ENCODE data around the gene PAX5. TPM values are rescaled to one million over a fixed set of nuclear protein-coding genes. Genes with fewer than 3 reads are reported as not detected.

PAX5 gene
- total and polyA plus RNA-seq, 2 of the 13 experiments (the other 11 are each of a cell fraction or from before 2014, with no cell fraction given) = not detected

DNA sequence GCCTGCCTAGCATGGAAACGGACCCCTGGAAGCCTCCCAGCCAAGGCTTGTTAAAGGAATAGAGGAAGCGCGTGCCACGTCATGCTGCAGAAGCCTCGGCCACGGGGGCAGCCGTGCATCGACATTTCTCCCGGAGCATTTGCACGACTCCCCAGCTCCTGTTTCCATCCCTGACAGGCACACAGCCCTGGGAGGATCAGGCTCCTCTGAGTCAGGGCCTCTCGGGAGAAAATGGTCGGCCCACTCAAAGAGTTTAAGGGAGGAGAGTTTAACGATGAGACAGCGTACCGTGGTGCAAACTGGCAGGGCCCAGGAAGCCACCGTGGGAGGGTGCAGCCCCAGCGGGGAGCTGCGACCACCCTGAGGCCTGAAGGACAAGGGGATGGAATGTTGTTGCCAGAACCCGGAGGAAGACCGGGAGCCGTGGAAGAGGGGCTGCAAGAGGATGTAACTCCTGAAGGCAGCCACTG lies 213.6 kb downstream of the PAX5 start:
- POLR2A ChIA-PET = no interaction called here

More for the DNA sequence above, 213.6 kb downstream of the PAX5 start:
- TF ChIP-seq HMGXB3 (CRISPR knock-in tag; IDR thresholded peaks at IDR 0.05; ENCODE audit: borderline replicate concordance) (no peak), EZH2 (conservative IDR thresholded peaks at IDR 0.05; ENCODE audit: low read depth, low read length) (no peak), AHDC1 (CRISPR knock-in tag; IDR thresholded peaks at IDR 0.05; ENCODE audit: borderline replicate concordance) (no peak), KLF13 (CRISPR knock-in tag; IDR thresholded peaks at IDR 0.05) (no peak), ETV6 (CRISPR knock-in tag; conservative IDR thresholded peaks at IDR 0.05) (no peak), POLR2AphosphoS2 (IDR thresholded peaks at IDR 0.05; ENCODE audit: low read depth, low read length) (no peak), ZNF33A (CRISPR knock-in tag; IDR thresholded peaks at IDR 0.05; ENCODE audit: borderline replicate concordance) (no peak)
- TF ChIP-seq, protein P1, sequence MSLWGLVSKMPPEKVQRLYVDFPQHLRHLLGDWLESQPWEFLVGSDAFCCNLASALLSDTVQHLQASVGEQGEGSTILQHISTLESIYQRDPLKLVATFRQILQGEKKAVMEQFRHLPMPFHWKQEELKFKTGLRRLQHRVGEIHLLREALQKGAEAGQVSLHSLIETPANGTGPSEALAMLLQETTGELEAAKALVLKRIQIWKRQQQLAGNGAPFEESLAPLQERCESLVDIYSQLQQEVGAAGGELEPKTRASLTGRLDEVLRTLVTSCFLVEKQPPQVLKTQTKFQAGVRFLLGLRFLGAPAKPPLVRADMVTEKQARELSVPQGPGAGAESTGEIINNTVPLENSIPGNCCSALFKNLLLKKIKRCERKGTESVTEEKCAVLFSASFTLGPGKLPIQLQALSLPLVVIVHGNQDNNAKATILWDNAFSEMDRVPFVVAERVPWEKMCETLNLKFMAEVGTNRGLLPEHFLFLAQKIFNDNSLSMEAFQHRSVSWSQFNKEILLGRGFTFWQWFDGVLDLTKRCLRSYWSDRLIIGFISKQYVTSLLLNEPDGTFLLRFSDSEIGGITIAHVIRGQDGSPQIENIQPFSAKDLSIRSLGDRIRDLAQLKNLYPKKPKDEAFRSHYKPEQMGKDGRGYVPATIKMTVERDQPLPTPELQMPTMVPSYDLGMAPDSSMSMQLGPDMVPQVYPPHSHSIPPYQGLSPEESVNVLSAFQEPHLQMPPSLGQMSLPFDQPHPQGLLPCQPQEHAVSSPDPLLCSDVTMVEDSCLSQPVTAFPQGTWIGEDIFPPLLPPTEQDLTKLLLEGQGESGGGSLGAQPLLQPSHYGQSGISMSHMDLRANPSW (CRISPR knock-in tag; IDR thresholded peaks at IDR 0.05; ENCODE audit: borderline replicate concordance) = no peak
- Histone ChIP-seq H3K4me2 (ENCODE audit: low read depth, low read length) (no peak overlapping the region), H3K9me3 (ENCODE audit: low read length) (no peaks in the 10 kb centered on the region), H3K4me1 (ENCODE audit: insufficient read depth, low read length) (0 out of 2 replicates have a peak, but pooled peaks cover 5% of the 10 kb centered on the region), H3K27me3 (ENCODE audit: control insufficient read depth in 1 of 2, insufficient read depth in 2 of 2, low read length in 2 of 2) (peaks cover 3 to 19% of the 10 kb centered on the region in 2 experiments; a peak in 1 of 5 replicates), H4K20me1 (ENCODE audit: insufficient read depth, low read length) (no peaks in the 10 kb centered on the region), H3K36me3 (replicated peaks in 1 of 2; ENCODE audit: control insufficient read depth in 1 of 2, insufficient read depth in 2 of 2, low read length in 2 of 2) (no peaks in the 10 kb centered on the region), H3K9ac (ENCODE audit: insufficient read depth, low read depth, low read length) (no peak overlapping the region), H3K4me3 (replicated peaks in 1 of 3; ENCODE audit: insufficient read depth in 1 of 3, low read depth in 2 of 3, low read length in 3 of 3) (no peak overlapping the region), H2AFZ (ENCODE audit: low read length) (no peak overlapping the region), H3K27ac (ENCODE audit: extremely low read length, insufficient read depth, low read length) (no peak overlapping the region), H3K79me2 (ENCODE audit: insufficient read depth, low read length) (no peaks in the 10 kb centered on the region)
- CTCF ChIA-PET (ENCODE audit: low intra/inter-chr PET ratio, low total read pairs) = no interaction called here
- intact Hi-C loops (cut with micrococcal nuclease; ENCODE audit: unreplicated experiment) (no loop called here), in situ Hi-C loops (cut with HindIII; ENCODE audit: extremely low pct_ligation_motif_present, low pct_unique_long_range_greater_than_20kb) (no loop called here)
- FAIRE-seq (no peak), DNase-seq (ENCODE audit: low spot score) (no peak), ATAC-seq (no peak)
- no TSS peak for BruUV-seq (replicated peaks)
- 60% methylated on average over 21 of the region's 21 CpGs for WGBS (ENCODE audit: low lambda C conversion rate)

Measured in HepG2 (cell line).